H9 (cell line): ENCODE results near the gene PPARG. TPM values are rescaled to one million over a fixed set of nuclear protein-coding genes. Genes with fewer than 3 reads are reported as not detected.

Source experiments
- DNase-seq: peaks from one replicate; pipeline ENCODE4 v3.0.0-alpha.2; 2017
- H2AFZ ChIP-seq: one replicate; pipeline ENCODE4 v1.6.1; 2013; ENCODE audit warnings: mild to moderate bottlenecking, low read length, control low read depth, moderate library complexity
- H2AK5ac ChIP-seq: 2 replicates; pipeline ENCODE4 v1.6.1; 2013; ENCODE audit warnings: low read length, control low read depth, mixed read lengths; ENCODE audit not compliant: insufficient read length
- H2BK120ac ChIP-seq: one replicate; pipeline ENCODE4 v1.6.1; 2013; ENCODE audit warnings: low read depth, mild to moderate bottlenecking, low read length, control low read depth, inconsistent platforms; ENCODE audit not compliant: poor library complexity, severe bottlenecking
- H2BK12ac ChIP-seq: 2 replicates; pipeline ENCODE4 v1.6.1; 2013; ENCODE audit warnings: low read length, control low read depth, mixed read lengths, low read depth; ENCODE audit not compliant: insufficient read length
- H2BK15ac ChIP-seq: 2 replicates; pipeline ENCODE4 v1.6.1; 2013; ENCODE audit warnings: low read depth, low read length, control low read depth
- H2BK20ac ChIP-seq: one replicate; pipeline ENCODE4 v1.6.1; 2013; ENCODE audit warnings: low read depth, mild to moderate bottlenecking, low read length, control low read depth, inconsistent platforms; ENCODE audit not compliant: poor library complexity, severe bottlenecking
- H2BK5ac ChIP-seq: 2 replicates; pipeline ENCODE4 v1.6.1; 2013; ENCODE audit warnings: low read length, control low read depth, mixed read lengths; ENCODE audit not compliant: insufficient read length
- H3K14ac ChIP-seq: 2 replicates; pipeline ENCODE4 v1.6.1; 2013; ENCODE audit warnings: low read length, control low read depth; ENCODE audit not compliant: insufficient read depth
- H3K18ac ChIP-seq: 2 replicates; pipeline ENCODE4 v1.6.1; 2013; ENCODE audit warnings: low read depth, mild to moderate bottlenecking, mixed read lengths, low read length, control low read depth; ENCODE audit not compliant: insufficient read length
- H3K23ac ChIP-seq: 2 replicates; pipeline ENCODE4 v1.6.1; 2013; ENCODE audit warnings: low read length, control low read depth, mixed read lengths, low read depth; ENCODE audit not compliant: insufficient read length
- H3K23me2 ChIP-seq: 2 replicates; pipeline ENCODE4 v1.6.1; 2013; ENCODE audit warnings: low read depth, mild to moderate bottlenecking, mixed read lengths, low read length, control low read depth; ENCODE audit not compliant: insufficient read length, poor library complexity, severe bottlenecking
- H3K27ac ChIP-seq: 2 replicates; pipeline ENCODE4 v1.5.1; 2013; ENCODE audit warnings: low read length, control low read depth, mixed read lengths, low read depth; ENCODE audit not compliant: insufficient read length
- H3K27me3 ChIP-seq: 2 replicates; pipeline ENCODE4 v1.6.1; 2013; ENCODE audit warnings: low read length, control low read depth, inconsistent platforms; ENCODE audit not compliant: insufficient read depth
- H3K4ac ChIP-seq: 2 replicates; pipeline ENCODE4 v1.6.1; 2013; ENCODE audit warnings: low read depth, mild to moderate bottlenecking, control low read depth, inconsistent platforms, low read length, moderate library complexity
- H3K4me1 ChIP-seq: 2 replicates; pipeline ENCODE4 v1.6.1; 2013; ENCODE audit warnings: low read length, control low read depth, inconsistent platforms; ENCODE audit not compliant: insufficient read depth
- H3K4me2 ChIP-seq: 2 replicates; pipeline ENCODE4 v1.6.1; 2013; ENCODE audit warnings: low read length, control low read depth, mixed read lengths; ENCODE audit not compliant: insufficient read length, insufficient read depth
- H3K56ac ChIP-seq: 2 replicates; pipeline ENCODE4 v1.6.1; 2013; ENCODE audit warnings: low read depth, mild to moderate bottlenecking, mixed read lengths, low read length, control low read depth; ENCODE audit not compliant: insufficient read length
- H3K79me1 ChIP-seq: 2 replicates; pipeline ENCODE4 v1.6.1; 2013; ENCODE audit warnings: low read depth, mild to moderate bottlenecking, moderate library complexity, low read length, control low read depth, inconsistent platforms; ENCODE audit not compliant: insufficient read depth, poor library complexity, severe bottlenecking
- H3K79me2 ChIP-seq: 2 replicates; pipeline ENCODE4 v1.6.1; 2013; ENCODE audit warnings: low read length, control low read depth, inconsistent platforms; ENCODE audit not compliant: insufficient read depth
- H3K9ac ChIP-seq: 2 replicates; pipeline ENCODE4 v1.6.1; 2013; ENCODE audit warnings: low read length, control low read depth, mixed read lengths; ENCODE audit not compliant: insufficient read length; ENCODE audit errors: extremely low read depth
- H3K9me3 ChIP-seq: one replicate; pipeline ENCODE4 v1.6.1; 2013; ENCODE audit warnings: low read depth, low read length, inconsistent platforms; ENCODE audit not compliant: control insufficient read depth
- H3T11ph ChIP-seq: one replicate; pipeline ENCODE4 v1.6.1; 2013; ENCODE audit warnings: mild to moderate bottlenecking, low read length, control low read depth, inconsistent platforms
- H4K20me1 ChIP-seq: one replicate; pipeline ENCODE4 v1.6.1; 2013; ENCODE audit not compliant: control insufficient read depth, insufficient read length, insufficient read depth
- H4K5ac ChIP-seq: 2 replicates; pipeline ENCODE4 v1.6.1; 2013; ENCODE audit warnings: low read depth, mild to moderate bottlenecking, mixed read lengths, low read length, control low read depth; ENCODE audit not compliant: insufficient read length
- H4K8ac ChIP-seq: replicated peaks from 2 replicates; pipeline ENCODE4 v1.6.1; 2013; ENCODE audit warnings: low read length, control low read depth, mixed read lengths, low read depth; ENCODE audit not compliant: insufficient read length
- H4K91ac ChIP-seq: 2 replicates; pipeline ENCODE4 v1.6.1; 2013; ENCODE audit warnings: low read depth, mild to moderate bottlenecking, moderate library complexity, mixed read lengths, low read length, control low read depth; ENCODE audit not compliant: insufficient read length
- H3K27ac Mint-ChIP-seq, 3 experiments: 2 replicates in 2 of 3; 3 replicates in 1 of 3; pipeline ENCODE4 v1.8.0; 2020 to 2021; ENCODE audit warnings: mixed read lengths in 3 of 3, mild to moderate bottlenecking in 1 of 3, moderate library complexity in 1 of 3
- H3K27me3 Mint-ChIP-seq: 2 replicates; pipeline ENCODE4 v1.8.0; 2021; ENCODE audit warnings: low read depth, mild to moderate bottlenecking, moderate library complexity, mixed read lengths
- H3K36me3 Mint-ChIP-seq, 3 experiments: 2 replicates in 2 of 3; 3 replicates in 1 of 3; pipeline ENCODE4 v1.8.0; 2020 to 2021; ENCODE audit warnings: low read depth in 3 of 3, mixed read lengths in 3 of 3; ENCODE audit not compliant: insufficient read depth in 1 of 3
- H3K4me1 Mint-ChIP-seq, 2 experiments: 2 replicates each; pipeline ENCODE4 v1.8.0; 2020; ENCODE audit warnings: mixed read lengths in 2 of 2
- H3K4me3 Mint-ChIP-seq, 2 experiments: 2 replicates in 1 of 2; 3 replicates in 1 of 2; pipeline ENCODE4 v1.8.0; 2020 to 2021; ENCODE audit warnings: mild to moderate bottlenecking in 2 of 2, mixed read lengths in 2 of 2, moderate library complexity in 1 of 2
- H3K9me3 Mint-ChIP-seq, 2 experiments: 2 replicates in 1 of 2; 3 replicates in 1 of 2; pipeline ENCODE4 v1.8.0; 2020; ENCODE audit warnings: mild to moderate bottlenecking in 2 of 2, mixed read lengths in 2 of 2, moderate library complexity in 1 of 2
- WGBS: extraction: QIAGEN DNeasy Blood & Tissue Kit; methylation state at CpG from one replicate; pipeline ENCODE4 v1.1.7; 2013; ENCODE audit warnings: missing lambda C conversion rate, low lambda C conversion rate, mixed read lengths; ENCODE audit not compliant: insufficient read length; ENCODE audit errors: extremely low coverage; 5-methylcytosine and 5-hydroxymethylcytosine counted together
- total RNA-seq: library from RNA; stranded (reverse); gene quantifications from 2 replicates; pipeline ENCODE4 v1.2.1, GENCODE V29; 2021
- TF ChIP-seq, protein P1 (sequence below): fragments of 200-600 bp; sonication (generic); conservative IDR thresholded peaks from 3 replicates; pipeline ENCODE4 v1.8.0; 2021; ENCODE audit warnings: antibody characterized with exemption, mild to moderate bottlenecking

PPARG gene
- total RNA-seq, 1 experiment from 2014 or later: 0.42 TPM

GRCh38 chr3:12323237-12323636, 34.4 kb downstream of the PPARG start:
- Histone ChIP-seq H3K4ac (no peak overlapping the region), H3K9me3 (no peaks in the 10 kb centered on the region), H2BK20ac (no peak overlapping the region), H3K14ac (no peak overlapping the region), H3K18ac (no peak overlapping the region), H2BK12ac (no peak overlapping the region), H3K23me2 (no peaks in the 10 kb centered on the region), H4K8ac (no peak overlapping the region), H3K27me3 (no peaks in the 10 kb centered on the region), H4K91ac (no peak overlapping the region), H3T11ph (no peak overlapping the region), H2BK120ac (no peak overlapping the region), H3K4me1 (no peaks in the 10 kb centered on the region; the same call in 1 of the 2 replicates), H2AK5ac (no peak overlapping the region), H3K23ac (no peak overlapping the region), H3K79me2 (no peaks in the 10 kb centered on the region), H3K9ac (no peak overlapping the region), H3K79me1 (no peaks in the 10 kb centered on the region), H3K56ac (no peak overlapping the region), H4K20me1 (no peaks in the 10 kb centered on the region), H2AFZ (no peak overlapping the region), H2BK5ac (no peak overlapping the region), H3K4me2 (no peak overlapping the region), H2BK15ac (no peak overlapping the region), H4K5ac (no peak overlapping the region), H3K27ac (no peak overlapping the region)
- Mint-ChIP-seq H3K27ac (no peak overlapping the region), H3K36me3 (no peaks in the 10 kb centered on the region), H3K4me3 (no peak overlapping the region), H3K27me3 (peaks cover 4% of the 10 kb centered on the region; the same call in 1 of the 2 replicates), H3K4me1 (peaks cover 7 to 8% of the 10 kb centered on the region in 2 experiments), H3K9me3 (no peaks in the 10 kb centered on the region)
- TF ChIP-seq, protein P1, sequence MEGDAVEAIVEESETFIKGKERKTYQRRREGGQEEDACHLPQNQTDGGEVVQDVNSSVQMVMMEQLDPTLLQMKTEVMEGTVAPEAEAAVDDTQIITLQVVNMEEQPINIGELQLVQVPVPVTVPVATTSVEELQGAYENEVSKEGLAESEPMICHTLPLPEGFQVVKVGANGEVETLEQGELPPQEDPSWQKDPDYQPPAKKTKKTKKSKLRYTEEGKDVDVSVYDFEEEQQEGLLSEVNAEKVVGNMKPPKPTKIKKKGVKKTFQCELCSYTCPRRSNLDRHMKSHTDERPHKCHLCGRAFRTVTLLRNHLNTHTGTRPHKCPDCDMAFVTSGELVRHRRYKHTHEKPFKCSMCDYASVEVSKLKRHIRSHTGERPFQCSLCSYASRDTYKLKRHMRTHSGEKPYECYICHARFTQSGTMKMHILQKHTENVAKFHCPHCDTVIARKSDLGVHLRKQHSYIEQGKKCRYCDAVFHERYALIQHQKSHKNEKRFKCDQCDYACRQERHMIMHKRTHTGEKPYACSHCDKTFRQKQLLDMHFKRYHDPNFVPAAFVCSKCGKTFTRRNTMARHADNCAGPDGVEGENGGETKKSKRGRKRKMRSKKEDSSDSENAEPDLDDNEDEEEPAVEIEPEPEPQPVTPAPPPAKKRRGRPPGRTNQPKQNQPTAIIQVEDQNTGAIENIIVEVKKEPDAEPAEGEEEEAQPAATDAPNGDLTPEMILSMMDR: no peak
- no CpG with 5 or more reads among the region's 2 CpGs for WGBS
- DNase-seq: no peak
